Medulla oblongata (tissue), 1 donor: ENCODE results near the gene CARD11.
"Not testable (repeated sequence)": the region's sequence is repeated elsewhere in the genome, so short reads cannot be mapped to it uniquely, and the experiment has no call there.

Source experiments
- DNase-seq: peaks from one replicate; pipeline ENCODE4 v3.0.0-alpha.2; 2015; ENCODE audit errors: extremely low spot score

CARD11 gene

GRCh38 chr7:3064067-3064466 lies 20.4 kb upstream of the CARD11 start:
- no peak for DNase-seq

GRCh38 chr7:3063016-3063753 lies 19.5 kb upstream of the CARD11 start:
- no peak for DNase-seq

DNA sequence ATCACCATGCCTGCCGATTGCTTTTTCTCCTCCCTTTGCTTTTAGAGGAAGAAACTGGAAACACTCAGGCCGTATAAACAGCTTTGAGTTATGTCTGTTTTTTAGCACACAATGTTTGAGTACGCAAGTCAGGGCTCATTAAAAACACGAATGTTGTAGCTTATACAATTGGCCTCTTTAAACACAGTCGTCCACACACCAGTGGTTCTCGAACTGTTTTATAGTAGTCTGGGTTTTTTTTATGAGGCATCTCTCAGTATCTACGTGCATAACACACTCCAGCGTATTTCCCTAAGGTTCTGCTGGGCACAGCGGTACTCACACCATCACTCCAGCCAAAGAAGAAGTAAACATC lies 13.4 kb upstream of the CARD11 start:
- no peak for DNase-seq

DNA sequence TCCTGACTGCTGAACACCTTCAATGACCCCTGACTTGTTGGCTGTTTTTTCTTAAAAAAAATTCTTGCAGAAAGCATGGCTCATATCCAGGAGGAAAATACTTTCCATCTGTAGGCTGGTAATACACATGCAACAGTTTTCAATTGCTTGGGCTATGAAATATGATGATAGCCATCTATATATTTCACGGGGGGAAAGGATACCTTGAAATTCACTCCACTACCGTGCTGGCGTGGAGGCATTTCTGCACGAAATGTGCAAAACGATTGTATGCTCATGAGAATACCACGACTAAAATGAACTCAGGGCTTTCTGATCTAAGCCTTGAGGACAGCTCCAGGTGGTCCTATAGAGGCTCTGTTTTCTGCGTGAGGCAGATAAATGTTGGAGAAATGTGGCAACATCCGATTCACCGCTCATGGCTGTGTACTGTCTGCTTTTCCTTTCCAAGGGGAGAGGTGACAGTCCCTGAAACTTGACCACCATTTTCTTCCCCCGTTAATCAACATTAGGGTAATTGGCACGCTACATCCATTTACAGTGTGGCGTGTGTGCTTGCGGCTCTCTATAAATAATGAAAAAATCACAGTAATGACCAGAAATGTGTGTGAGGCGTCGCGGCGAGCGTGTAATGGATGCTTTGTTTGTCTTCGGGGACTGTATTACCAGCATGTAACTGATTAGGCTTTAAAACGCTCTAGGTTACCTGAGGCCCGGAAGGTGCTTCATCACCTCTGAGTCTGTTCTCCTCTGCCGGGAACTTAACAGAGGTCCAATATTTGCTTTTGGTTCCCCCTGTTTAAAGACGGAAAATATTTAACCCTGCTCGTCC lies 12.8 kb upstream of the CARD11 start:
- no peak for DNase-seq

DNA sequence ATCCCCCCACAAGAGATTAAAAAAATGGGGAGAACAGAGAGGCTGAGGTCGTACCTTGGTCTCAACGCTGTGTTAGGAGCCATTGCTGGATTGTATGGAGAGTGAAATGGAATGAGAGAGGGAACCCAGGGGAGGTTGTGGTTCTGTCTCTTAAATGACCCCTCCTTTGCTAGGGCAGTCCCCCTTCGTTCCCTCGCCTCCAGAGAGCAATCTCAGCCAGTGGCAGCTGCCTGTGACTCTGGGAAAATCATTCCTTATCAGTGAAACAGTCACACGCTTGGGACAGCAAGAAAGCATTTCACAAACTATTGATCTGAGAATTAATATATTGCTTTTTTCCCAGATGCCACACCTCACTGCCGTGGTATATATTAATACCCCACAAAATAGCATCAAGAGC lies 12.0 kb upstream of the CARD11 start:
- DNase-seq, result no peak

DNA sequence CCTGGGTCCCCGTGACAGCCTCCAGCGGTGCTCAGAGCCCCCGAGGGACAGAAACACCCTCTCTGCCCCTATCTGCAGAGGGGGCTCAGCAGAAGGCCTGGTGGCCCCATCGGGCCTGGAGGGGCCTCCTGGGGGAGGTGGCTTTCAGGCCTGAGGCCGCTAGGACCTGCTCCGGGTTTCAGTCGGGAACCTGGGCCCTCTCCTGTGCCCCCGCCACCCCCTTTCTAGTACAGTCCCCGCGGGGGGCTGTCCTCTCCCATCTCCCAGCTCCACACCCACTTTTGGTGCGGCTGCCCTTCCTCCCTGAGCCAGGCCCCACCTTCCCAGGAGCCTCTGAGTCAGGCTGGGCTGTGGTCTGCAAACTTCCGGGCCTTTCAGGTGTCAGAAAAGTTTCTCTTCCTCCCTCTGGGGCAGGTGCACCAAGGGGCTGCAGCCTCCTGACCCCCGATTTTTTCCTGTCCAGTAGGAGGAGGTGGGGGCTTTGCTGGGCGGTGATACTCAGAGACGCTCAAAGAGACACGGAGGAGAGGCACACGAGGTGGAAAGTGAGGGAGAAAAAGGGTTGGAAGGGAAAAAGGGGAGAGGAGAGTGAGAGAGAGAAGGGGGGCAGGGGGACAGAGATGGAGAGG lies 692 bp downstream of the CARD11 start:
- no peak for DNase-seq

GRCh38 chr7:3041986-3042675 lies 1.5 kb downstream of the CARD11 start:
- no peak for DNase-seq

DNA sequence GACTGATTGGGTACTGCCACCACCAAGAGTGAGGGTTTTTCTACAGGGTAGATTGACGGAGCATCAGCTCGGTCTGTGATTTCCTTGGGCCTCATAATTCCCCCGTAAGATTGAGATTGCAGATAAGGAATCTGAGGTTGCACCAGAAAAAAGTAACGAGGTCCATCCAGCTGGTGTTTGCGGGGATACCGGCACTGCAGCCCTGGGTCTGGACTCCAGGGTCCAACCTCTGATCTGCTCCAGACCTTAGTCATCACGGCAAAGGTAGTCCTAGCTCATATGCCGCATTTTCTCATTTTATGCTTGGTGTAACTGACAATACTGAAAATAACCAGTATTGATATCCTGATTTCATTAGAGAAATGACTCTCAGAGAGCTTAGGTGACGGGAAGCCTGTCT lies 3.9 kb downstream of the CARD11 start:
- no peak for DNase-seq

- not testable (repeated sequence) for DNase-seq
Observed at GRCh38 chr7:3038011-3038410, 5.7 kb downstream of the CARD11 start.

DNA sequence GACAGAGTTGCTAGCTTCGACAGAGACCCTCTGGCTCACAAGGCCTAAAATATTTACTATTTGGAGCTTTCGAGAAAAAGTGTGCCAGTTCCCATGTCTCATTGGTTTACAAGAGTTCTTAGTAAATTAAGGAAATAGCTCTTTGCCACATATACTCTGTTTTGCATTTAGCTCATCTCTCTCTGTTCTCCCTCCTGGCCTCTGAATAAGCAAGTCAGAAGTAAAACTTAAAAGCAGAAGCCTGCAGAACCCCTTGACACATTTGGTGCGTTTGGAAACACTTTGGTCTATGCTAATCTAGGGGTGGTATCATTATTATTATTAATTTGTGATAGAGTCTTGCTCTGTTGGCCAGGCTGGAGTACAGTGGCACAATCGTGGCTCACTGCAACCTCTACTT lies 6.4 kb downstream of the CARD11 start:
- DNase-seq, result peak; percentile 20

DNA sequence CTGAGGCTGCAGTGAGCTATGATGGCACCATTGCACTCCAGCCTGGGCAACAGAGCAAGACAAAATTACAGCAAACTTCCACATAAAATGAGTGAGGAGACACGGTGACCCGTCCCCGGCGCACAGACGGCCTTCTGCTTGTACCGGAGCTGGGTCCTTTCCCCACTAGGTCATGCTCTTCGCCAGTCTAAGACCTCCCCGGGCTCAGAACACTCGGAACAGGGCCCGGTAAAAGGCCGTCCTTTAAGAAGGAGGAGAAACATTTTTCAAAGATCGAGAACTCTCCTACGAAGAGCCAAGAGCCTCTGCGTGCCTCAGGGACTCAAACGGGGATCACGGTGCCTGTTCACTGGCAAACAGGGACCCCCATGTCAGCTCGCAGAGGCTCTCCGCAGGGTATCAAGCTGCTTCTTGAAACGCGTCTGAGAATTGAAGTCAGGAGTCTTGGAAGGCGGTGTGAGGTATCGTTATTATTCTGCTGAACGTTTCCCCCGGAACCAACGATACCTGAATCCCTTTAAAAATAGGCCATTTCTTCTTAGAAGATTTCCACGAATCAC lies 9.0 kb downstream of the CARD11 start:
- DNase-seq, result no peak

DNA sequence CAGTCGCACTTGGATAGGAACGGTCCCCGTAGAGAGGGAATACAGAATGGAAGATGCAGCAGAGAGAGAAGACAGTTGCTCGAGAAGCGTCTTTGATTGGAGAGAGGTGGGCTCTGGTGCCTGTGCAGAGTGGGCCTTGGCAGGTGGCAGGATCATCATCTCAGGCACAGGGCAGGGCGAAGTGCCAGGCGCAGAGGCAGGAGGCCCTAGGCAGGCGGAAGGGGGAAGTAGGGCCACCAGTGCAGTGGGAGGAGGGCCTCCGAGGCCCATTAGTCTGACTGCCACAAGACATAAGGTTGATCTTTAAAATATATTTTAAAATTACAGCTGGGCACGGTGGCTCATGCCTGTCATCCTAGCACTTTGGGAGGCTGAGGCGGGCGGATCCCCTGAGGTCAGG lies 10.1 kb downstream of the CARD11 start:
- DNase-seq, result peak; percentile 21

- DNase-seq, result no peak
Observed at GRCh38 chr7:3033136-3033535, 10.5 kb downstream of the CARD11 start.

GRCh38 chr7:3032256-3032655 lies 11.4 kb downstream of the CARD11 start:
- no peak for DNase-seq

- no peak for DNase-seq
Observed at GRCh38 chr7:3029138-3029537, 14.5 kb downstream of the CARD11 start.

DNA sequence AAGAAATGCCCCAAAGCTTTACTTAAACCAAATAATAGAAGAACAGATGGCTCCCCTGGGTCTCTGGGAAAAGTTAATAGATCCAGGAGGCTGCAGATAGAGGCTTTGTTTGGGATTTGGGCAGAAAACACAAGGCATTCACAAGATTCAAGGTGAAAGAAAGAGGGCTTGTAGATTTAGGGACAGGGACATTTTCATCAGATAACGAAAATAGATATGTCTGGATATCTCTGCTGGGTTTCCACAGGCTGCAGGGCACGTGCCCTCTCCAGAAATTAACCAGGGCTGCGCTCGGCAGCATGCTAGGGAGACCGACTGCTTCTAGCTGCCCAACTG lies 14.9 kb downstream of the CARD11 start:
- no peak for DNase-seq

DNA sequence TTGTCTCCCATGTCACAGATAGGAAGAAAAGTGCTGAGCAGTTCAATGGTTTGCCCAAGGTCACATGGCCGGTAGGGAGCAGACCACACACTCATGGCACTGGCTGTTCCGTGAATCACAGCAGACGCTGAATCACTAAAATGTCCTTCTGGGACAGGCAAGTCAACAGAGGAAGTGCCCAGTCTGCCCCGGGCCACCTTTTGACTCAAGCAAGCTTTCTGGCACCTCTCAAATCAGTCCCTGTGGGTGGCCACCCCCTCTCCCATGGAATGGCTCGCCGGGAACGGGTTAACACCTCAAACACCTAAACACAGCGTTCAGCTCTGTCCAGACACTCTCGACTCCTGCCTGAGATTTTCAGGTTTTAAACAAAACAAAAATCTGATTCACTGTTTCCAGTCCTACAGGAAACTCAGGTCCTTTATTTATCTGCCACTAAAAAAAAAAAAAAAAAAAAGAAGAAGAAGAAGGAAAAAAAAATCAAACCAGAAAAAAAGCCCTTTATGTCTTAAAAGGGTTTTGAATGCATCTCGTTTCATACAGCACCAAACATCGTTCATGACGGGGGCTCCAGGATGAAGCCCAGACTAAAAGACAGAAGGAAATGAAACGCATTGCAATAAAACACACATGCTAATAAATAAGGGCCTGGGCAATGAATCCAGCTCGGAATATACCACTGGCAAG lies 15.5 kb downstream of the CARD11 start:
- peak; percentile 76 for DNase-seq

GRCh38 chr7:3027005-3027845 lies 16.4 kb downstream of the CARD11 start:
- no peak for DNase-seq

GRCh38 chr7:3025616-3026015 lies 18.1 kb downstream of the CARD11 start:
- no peak for DNase-seq

GRCh38 chr7:3021825-3022224 lies 21.8 kb downstream of the CARD11 start:
- no peak for DNase-seq

DNA sequence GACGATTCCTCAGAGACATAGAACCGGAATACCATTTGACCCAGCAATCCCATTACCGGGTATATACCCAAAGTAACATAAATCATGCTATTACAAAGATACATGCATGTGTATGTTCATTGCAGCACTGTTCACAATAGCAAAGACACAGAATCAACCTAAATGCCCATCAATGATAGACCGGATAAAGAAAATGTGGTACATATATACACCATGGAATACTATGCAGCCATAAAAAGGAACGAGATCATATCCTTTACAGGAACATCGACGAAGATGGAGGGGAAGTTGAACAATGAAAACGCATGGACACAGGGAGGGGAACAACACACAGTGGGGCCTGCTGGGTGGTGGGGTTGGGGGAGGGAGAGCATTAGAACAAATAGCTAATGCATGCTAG lies 22.4 kb downstream of the CARD11 start:
- DNase-seq, result not testable (repeated sequence)
